ENCODE measurements around the gene STUM. TPM values are rescaled to one million over a fixed set of nuclear protein-coding genes. Genes with fewer than 3 reads are reported as not detected.
A peak's percentile ranks its signal among the peaks of the same experiment; 100 is the strongest.

Gene STUM
- total and polyA plus RNA-seq, 4 experiments from 2014 or later: 0.03 TPM; not detected in 3

DNA sequence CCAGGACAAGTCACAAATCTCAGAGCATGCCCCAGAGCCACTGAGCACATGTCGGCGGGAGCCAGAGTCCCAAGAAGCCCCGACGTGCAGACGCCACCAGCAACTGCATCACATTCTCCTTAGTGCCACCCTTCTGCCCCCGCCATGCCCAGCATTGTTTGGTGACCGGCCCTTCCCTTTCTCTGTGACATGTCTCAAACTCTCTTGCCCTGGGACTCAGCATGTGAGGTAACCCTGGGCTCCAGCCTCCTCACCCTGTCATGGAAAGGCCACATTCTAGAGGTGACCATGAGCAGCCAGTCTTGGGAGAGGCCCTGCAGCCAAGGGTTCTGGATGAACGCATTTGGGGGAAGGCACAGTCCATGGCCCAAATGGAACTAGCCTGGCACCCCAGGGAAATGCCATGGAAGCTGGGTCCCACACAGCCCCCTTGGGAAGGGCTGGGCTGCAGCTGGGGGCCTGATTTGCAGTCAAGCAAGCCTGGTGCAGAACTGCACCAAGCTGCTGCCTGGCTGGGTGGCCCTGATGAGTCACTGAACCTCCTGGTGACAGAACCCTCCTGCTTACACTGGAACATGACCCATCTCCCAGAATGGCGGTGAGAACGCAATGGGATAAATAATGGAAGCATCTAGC is 96.1 kb downstream of the STUM start:
- Histone ChIP-seq H3K27me3 (ENCODE audit: insufficient read depth, low read length) (no peaks in the 10 kb centered on the region), H3K9me3 (ENCODE audit: control insufficient read depth in 1 of 2, low read length in 2 of 2) (no peaks in the 10 kb centered on the region), H3K27ac (ENCODE audit: low read depth, low read length) (peak overlapping the region; percentile 42), H3K36me3 (ENCODE audit: insufficient read depth, low read length) (peaks cover 74% of the 10 kb centered on the region), H3K4me1 (ENCODE audit: insufficient read depth, low read length) (peaks cover 57% of the 10 kb centered on the region), H3K4me3 (ENCODE audit: low read length in 2 of 2) (no peak overlapping the region)
- Mint-ChIP-seq H3K4me1 (peaks cover 37 to 69% (median 56%) of the 10 kb centered on the region in 4 donors), H3K4me3 (peak overlapping the region; percentile 21 to 76 (median 64)), H3K36me3 (peaks cover 54 to 81% of the 10 kb centered on the region in 2 donors), H3K27ac (peak overlapping the region in 6 of 7 donors; percentile 87 to 92 (median 90)), H3K27me3 (no peaks in the 10 kb centered on the region), H3K9me3 (peaks cover 0 to 3% (median 0%) of the 10 kb centered on the region in 8 donors)
- POLR2A ChIA-PET (ENCODE audit: partially characterized antibody): interaction anchor here (0.8 to 3.2 kb wide), 12 partner anchors 9 to 294 kb away, joined by 3 to 20 read pairs (median 4); no protein-coding TSS in a partner anchor
- intact Hi-C loops (cut with micrococcal nuclease): no loop called here
- DNase-seq: peak in 1 of 5 donors; percentile 35
- CTCF ChIA-PET (ENCODE audit: partially characterized antibody): interaction anchor here (0.7 to 4.2 kb wide), 10 partner anchors 9 to 183 kb away, joined by 3 to 14 read pairs (median 3); partner anchors contain the start of gene ITPKB

DNA sequence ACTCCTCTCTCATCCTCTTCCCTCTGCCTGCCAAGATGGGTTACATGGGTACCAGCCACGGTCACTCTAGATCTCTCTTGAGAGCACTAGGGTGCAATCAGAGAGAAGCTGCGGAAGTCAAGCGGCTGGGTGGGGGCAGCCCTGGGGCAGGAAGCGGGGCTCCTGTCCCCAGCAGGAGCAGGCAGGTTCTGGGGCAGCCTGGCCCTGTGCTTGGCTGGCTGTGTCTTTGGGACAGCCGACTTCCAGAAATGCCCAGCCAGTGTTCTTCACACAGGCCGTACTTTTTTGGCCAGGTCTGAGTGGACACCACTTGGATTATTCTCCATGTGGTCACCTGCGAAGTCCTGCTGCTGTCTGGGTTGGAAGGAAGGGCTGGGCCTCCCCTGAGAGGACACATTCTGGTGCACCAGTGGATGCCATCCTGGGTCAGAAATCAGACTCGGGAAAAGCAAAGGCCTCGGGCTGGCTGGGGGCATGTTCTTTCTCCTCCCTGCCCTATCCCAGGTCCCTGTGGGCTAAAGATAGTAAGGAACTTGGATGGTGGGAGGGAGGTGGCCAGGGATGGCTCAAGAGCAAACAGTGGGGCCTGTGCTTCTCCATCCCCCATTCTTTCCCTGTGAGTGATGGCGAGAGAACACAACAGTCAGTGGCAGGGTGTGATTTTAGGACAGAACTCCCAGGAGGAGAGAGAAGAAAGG is 96.9 kb downstream of the STUM start:
- Mint-ChIP-seq H3K9me3 (peaks cover 0 to 3% (median 0%) of the 10 kb centered on the region in 8 donors), H3K4me1 (peaks cover 41 to 72% (median 57%) of the 10 kb centered on the region in 4 donors), H3K27ac (peak overlapping the region in 6 of 7 donors; percentile 57 to 91 (median 89)), H3K36me3 (peaks cover 49 to 81% of the 10 kb centered on the region in 2 donors), H3K4me3 (peak overlapping the region; percentile 21 to 71 (median 62)), H3K27me3 (no peaks in the 10 kb centered on the region)
- intact Hi-C loops (cut with micrococcal nuclease): no loop called here
- CTCF ChIA-PET (ENCODE audit: partially characterized antibody): interaction anchor here (1.0 to 4.2 kb wide), 6 partner anchors 8 to 155 kb away, joined by 3 to 14 read pairs (median 4); no protein-coding TSS in a partner anchor
- H3K4me3 ChIP-seq (ENCODE audit: low read length in 2 of 2): no peak overlapping the region
- peak in 1 of 5 donors; percentile 40 for DNase-seq
- H3K27ac ChIP-seq (ENCODE audit: low read depth, low read length): peak overlapping the region; percentile 42
- no peaks in the 10 kb centered on the region for H3K9me3 ChIP-seq (ENCODE audit: control insufficient read depth in 1 of 2, low read length in 2 of 2)
- H3K27me3 ChIP-seq (ENCODE audit: insufficient read depth, low read length): no peaks in the 10 kb centered on the region
- peaks cover 57% of the 10 kb centered on the region for H3K4me1 ChIP-seq (ENCODE audit: insufficient read depth, low read length)
- POLR2A ChIA-PET (ENCODE audit: partially characterized antibody): interaction anchor here (1.0 to 2.2 kb wide), 5 partner anchors 8 to 78 kb away, joined by 3 to 10 read pairs (median 3); no protein-coding TSS in a partner anchor
- H3K36me3 ChIP-seq (ENCODE audit: insufficient read depth, low read length): peaks cover 66% of the 10 kb centered on the region

DNA sequence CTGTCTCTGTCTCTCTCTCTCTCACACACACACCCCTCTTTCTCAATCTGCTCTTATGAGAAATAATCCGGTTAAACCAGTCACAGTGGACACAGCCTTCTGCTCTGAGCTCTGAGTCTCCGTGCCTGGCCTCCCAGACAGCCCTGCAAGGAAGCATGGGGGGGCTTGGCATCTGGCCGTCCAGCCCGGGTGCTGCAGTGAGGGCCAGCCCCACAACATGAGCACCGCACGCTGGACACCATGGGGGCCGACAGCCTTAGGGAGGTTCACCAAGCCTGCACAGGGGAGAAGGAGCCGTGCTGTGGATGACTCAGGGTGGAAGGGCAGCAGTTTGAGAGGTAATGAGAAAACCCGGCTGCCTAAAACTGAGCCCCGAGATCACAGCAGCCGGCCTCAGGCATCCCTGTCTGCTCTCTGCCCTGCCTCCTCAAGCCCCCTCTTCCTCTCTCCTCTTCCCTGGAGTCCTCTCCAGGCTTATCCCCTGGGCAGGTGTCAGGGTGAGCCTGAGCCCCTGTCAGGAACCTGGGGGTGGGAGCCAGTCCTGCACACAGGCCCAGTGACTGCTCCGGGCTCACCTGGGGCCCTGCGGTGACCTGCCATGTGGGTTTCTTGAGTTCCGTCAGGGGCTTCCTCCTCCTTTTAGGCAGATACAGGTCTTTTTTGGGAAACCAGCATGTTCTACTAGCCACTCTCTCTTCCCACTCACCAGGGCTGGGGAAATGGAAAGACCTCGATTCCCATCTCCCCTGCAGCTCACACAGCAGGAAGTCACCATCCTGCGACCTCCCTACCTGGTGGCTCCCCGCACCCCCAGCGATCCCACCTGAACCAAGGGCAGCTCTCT is 97.7 kb downstream of the STUM start:
- H3K27ac ChIP-seq (ENCODE audit: low read depth, low read length): peak overlapping the region; percentile 42
- H3K4me3 ChIP-seq (ENCODE audit: low read length in 2 of 2): no peak overlapping the region
- H3K4me1 ChIP-seq (ENCODE audit: insufficient read depth, low read length): peaks cover 57% of the 10 kb centered on the region
- no peaks in the 10 kb centered on the region for H3K27me3 ChIP-seq (ENCODE audit: insufficient read depth, low read length)
- peaks cover 42 to 79% of the 10 kb centered on the region in 2 donors for H3K36me3 Mint-ChIP-seq
- DNase-seq: peak in 1 of 5 donors; percentile 35
- ChIA-PET CTCF (ENCODE audit: partially characterized antibody) (interaction anchor here (1.0 to 1.5 kb wide), 3 partner anchors 16 to 154 kb away, joined by 3 to 4 read pairs (median 4); no protein-coding TSS in a partner anchor), POLR2A (ENCODE audit: partially characterized antibody) (interaction anchor here (1.1 kb wide), 1 partner anchor 31 kb away, joined by 3 read pairs; no protein-coding TSS in a partner anchor)
- H3K4me1 Mint-ChIP-seq: peaks cover 43 to 78% (median 59%) of the 10 kb centered on the region in 4 donors
- peak overlapping the region in 6 of 7 donors; percentile 59 to 90 (median 82) for H3K27ac Mint-ChIP-seq
- H3K36me3 ChIP-seq (ENCODE audit: insufficient read depth, low read length): peaks cover 58% of the 10 kb centered on the region
- peak overlapping the region in 5 of 8 donors; percentile 15 to 61 (median 59) for H3K4me3 Mint-ChIP-seq
- intact Hi-C loops (cut with micrococcal nuclease): no loop called here
- H3K27me3 Mint-ChIP-seq: no peaks in the 10 kb centered on the region
- no peaks in the 10 kb centered on the region for H3K9me3 ChIP-seq (ENCODE audit: control insufficient read depth in 1 of 2, low read length in 2 of 2)
- H3K9me3 Mint-ChIP-seq: peaks cover 0 to 3% (median 0%) of the 10 kb centered on the region in 8 donors

DNA sequence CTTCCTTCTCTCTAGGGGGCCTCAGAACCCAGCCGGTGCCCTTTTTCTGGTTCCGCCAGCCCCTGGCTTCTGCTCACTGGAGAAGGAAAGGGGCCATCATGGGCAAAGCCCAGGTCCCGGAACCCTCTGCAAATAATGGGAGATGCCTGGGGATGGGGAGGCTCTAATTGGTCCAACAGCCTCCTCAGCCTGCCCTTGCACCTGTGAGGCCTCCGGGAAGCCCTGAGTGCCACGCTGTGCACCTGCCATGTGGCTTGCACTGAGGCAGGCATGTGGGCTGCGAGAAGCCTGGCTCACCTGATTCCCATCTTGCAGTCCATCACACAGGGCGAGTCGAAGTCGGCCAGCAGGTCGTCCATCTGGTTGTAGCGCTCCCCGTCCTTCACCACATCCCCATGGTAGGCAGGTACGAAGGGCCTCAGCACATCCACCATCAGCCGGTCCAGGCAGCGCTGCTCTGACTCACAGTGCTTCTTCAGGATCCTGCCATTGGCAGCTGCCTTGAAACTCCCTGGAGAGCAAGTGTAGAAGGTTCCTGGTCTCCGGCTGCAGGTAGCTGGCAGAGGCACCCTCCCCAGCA is 98.4 kb downstream of the STUM start:
- Histone ChIP-seq H3K4me3 (ENCODE audit: low read length in 2 of 2) (no peak overlapping the region), H3K36me3 (ENCODE audit: insufficient read depth, low read length) (peaks cover 51% of the 10 kb centered on the region), H3K4me1 (ENCODE audit: insufficient read depth, low read length) (peaks cover 57% of the 10 kb centered on the region), H3K27ac (ENCODE audit: low read depth, low read length) (peak overlapping the region; percentile 5), H3K9me3 (ENCODE audit: control insufficient read depth in 1 of 2, low read length in 2 of 2) (no peaks in the 10 kb centered on the region), H3K27me3 (ENCODE audit: insufficient read depth, low read length) (no peaks in the 10 kb centered on the region)
- POLR2A ChIA-PET (ENCODE audit: partially characterized antibody): interaction anchor here (1.0 to 1.3 kb wide), 3 partner anchors 16 to 86 kb away, joined by 3 read pairs; no protein-coding TSS in a partner anchor
- Mint-ChIP-seq H3K9me3 (peaks cover 0 to 3% (median 0%) of the 10 kb centered on the region in 8 donors), H3K27me3 (no peaks in the 10 kb centered on the region), H3K4me1 (peaks cover 43 to 78% (median 56%) of the 10 kb centered on the region in 4 donors), H3K36me3 (peaks cover 40 to 76% of the 10 kb centered on the region in 2 donors), H3K4me3 (peak overlapping the region in 3 of 8 donors; percentile 15 to 27 (median 22)), H3K27ac (peak overlapping the region in 6 of 7 donors; percentile 22 to 87 (median 62))
- intact Hi-C loops (cut with micrococcal nuclease): no loop called here
- CTCF ChIA-PET (ENCODE audit: partially characterized antibody): interaction anchor here (1.0 to 2.0 kb wide), 3 partner anchors 11 to 41 kb away, joined by 3 to 7 read pairs (median 4); no protein-coding TSS in a partner anchor
- DNase-seq: peak in 1 of 5 donors; percentile 2

DNA sequence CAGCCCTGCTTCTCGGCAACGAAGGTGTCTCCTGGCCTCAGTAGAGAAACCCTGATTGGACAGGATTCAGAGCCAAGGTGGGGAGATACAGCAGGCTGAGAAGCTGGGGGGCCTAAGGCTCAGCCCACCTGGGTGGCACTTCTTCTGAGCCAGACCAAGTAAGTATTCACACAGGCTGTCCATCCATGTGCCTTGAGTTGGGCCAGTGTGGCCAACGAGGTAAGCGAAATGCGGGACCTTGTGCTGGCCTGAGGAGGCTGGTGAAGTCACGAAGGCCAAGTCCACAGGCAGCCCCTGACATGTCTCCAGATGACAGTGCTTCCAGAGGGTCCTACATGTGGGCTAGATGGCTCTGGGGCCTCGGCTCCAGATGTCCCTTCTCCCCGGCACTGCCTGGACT is 99.2 kb downstream of the STUM start:
- ChIA-PET POLR2A (ENCODE audit: partially characterized antibody) (interaction anchor here (1.0 to 1.3 kb wide), 5 partner anchors 10 to 152 kb away, joined by 3 read pairs; no protein-coding TSS in a partner anchor), CTCF (ENCODE audit: partially characterized antibody) (interaction anchor here (0.9 to 2.0 kb wide), 6 partner anchors 10 to 112 kb away, joined by 3 to 7 read pairs (median 4); no protein-coding TSS in a partner anchor)
- no peak overlapping the region for H3K4me3 ChIP-seq (ENCODE audit: low read length in 2 of 2)
- H3K27me3 ChIP-seq (ENCODE audit: insufficient read depth, low read length): no peaks in the 10 kb centered on the region
- H3K9me3 ChIP-seq (ENCODE audit: control insufficient read depth in 1 of 2, low read length in 2 of 2): no peaks in the 10 kb centered on the region
- Mint-ChIP-seq H3K27me3 (no peaks in the 10 kb centered on the region), H3K27ac (peak overlapping the region in 6 of 7 donors; percentile 38 to 91 (median 63)), H3K36me3 (peaks cover 40 to 75% of the 10 kb centered on the region in 2 donors), H3K9me3 (peaks cover 0 to 3% (median 0%) of the 10 kb centered on the region in 8 donors), H3K4me1 (peaks cover 44 to 78% (median 54%) of the 10 kb centered on the region in 4 donors), H3K4me3 (no peak overlapping the region)
- peak overlapping the region; percentile 5 for H3K27ac ChIP-seq (ENCODE audit: low read depth, low read length)
- intact Hi-C loops (cut with micrococcal nuclease): no loop called here
- peaks cover 45% of the 10 kb centered on the region for H3K36me3 ChIP-seq (ENCODE audit: insufficient read depth, low read length)
- peaks cover 55% of the 10 kb centered on the region for H3K4me1 ChIP-seq (ENCODE audit: insufficient read depth, low read length)
- peak in 1 of 5 donors; percentile 29 for DNase-seq

DNA sequence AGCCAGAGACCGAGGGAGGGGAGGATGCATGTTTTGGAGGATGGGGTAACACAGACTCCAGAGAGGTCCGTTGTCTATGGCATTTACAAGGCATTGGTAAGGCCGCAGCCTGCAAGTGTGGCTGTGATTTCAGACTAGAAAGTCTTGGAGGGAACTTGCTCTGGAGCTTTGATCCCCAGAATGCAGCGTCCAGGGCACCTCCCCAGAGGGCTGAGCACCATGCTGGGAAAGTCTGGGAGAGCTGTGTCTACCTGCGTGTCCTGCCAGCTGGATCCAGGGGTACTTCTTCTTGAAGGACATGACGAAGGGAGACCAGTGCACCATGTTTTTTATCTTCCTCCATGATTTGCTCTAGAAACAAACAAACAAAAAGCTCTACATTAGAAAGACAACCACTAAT is 99.9 kb downstream of the STUM start:
- H3K27me3 Mint-ChIP-seq: no peaks in the 10 kb centered on the region
- Histone ChIP-seq H3K4me3 (ENCODE audit: low read length in 2 of 2) (no peak overlapping the region), H3K9me3 (ENCODE audit: control insufficient read depth in 1 of 2, low read length in 2 of 2) (no peaks in the 10 kb centered on the region), H3K4me1 (ENCODE audit: insufficient read depth, low read length) (peaks cover 48% of the 10 kb centered on the region), H3K27me3 (ENCODE audit: insufficient read depth, low read length) (no peaks in the 10 kb centered on the region), H3K27ac (ENCODE audit: low read depth, low read length) (no peak overlapping the region), H3K36me3 (ENCODE audit: insufficient read depth, low read length) (peaks cover 44% of the 10 kb centered on the region)
- ChIA-PET CTCF (ENCODE audit: partially characterized antibody) (interaction anchor here (0.8 to 2.0 kb wide), 9 partner anchors 10 to 180 kb away, joined by 3 to 7 read pairs (median 4); no protein-coding TSS in a partner anchor), POLR2A (ENCODE audit: partially characterized antibody) (interaction anchor here (1.1 to 1.3 kb wide), 3 partner anchors 10 to 151 kb away, joined by 3 read pairs; no protein-coding TSS in a partner anchor)
- peaks cover 35 to 76% of the 10 kb centered on the region in 2 donors for H3K36me3 Mint-ChIP-seq
- no peak for DNase-seq
- H3K27ac Mint-ChIP-seq: peak overlapping the region in 4 of 7 donors; percentile 49 to 75 (median 56)
- intact Hi-C loops (cut with micrococcal nuclease): no loop called here
- peaks cover 0 to 3% (median 0%) of the 10 kb centered on the region in 8 donors for H3K9me3 Mint-ChIP-seq
- peaks cover 42 to 71% (median 55%) of the 10 kb centered on the region in 4 donors for H3K4me1 Mint-ChIP-seq
- H3K4me3 Mint-ChIP-seq: no peak overlapping the region

Measured in CD4-positive, alpha-beta memory T cell (primary cell).